Globus pallidus (tissue), 1 donor: ENCODE measurements around the gene GPR137B.
"Not testable (repeated sequence)": the region's sequence is repeated elsewhere in the genome, so short reads cannot be mapped to it uniquely, and the experiment has no call there.

Source experiments
- DNase-seq: peaks from one replicate; pipeline ENCODE4 v3.0.0-alpha.2; 2015; ENCODE audit warnings: low spot score

The GPR137B gene

GRCh38 chr1:236142253-236143103, at the start of gene GPR137B:
GPR137B (plus strand) TSS chr1:236142539; CDS start chr1:236142623, 84 bp downstream.
- peak; percentile 65 for DNase-seq

- no peak for DNase-seq
These were observed 49.4 kb upstream of the GPR137B start for GRCh38 chr1:236092899-236093298.

GRCh38 chr1:236095705-236096520, 46.4 kb upstream of the GPR137B start:
- DNase-seq = no peak

- not testable (repeated sequence) for DNase-seq
These were observed 45.5 kb upstream of the GPR137B start for GRCh38 chr1:236096660-236097482.

GRCh38 chr1:236098267-236098666, 44.1 kb upstream of the GPR137B start:
- no peak for DNase-seq

GRCh38 chr1:236099355-236099974, 42.9 kb upstream of the GPR137B start:
- DNase-seq = no peak

- DNase-seq = no peak
These were observed 41.5 kb upstream of the GPR137B start for GRCh38 chr1:236100799-236101198.

GRCh38 chr1:236101233-236102200, 40.8 kb upstream of the GPR137B start:
- DNase-seq = no peak

GRCh38 chr1:236102611-236103010, 39.7 kb upstream of the GPR137B start:
- DNase-seq = no peak

GRCh38 chr1:236103059-236103458, 39.3 kb upstream of the GPR137B start:
- DNase-seq = no peak

- DNase-seq = peak; percentile 50
These were observed 38.6 kb upstream of the GPR137B start for GRCh38 chr1:236103646-236104218.

GRCh38 chr1:236107121-236107907, 35.0 kb upstream of the GPR137B start:
- no peak for DNase-seq

GRCh38 chr1:236108027-236108648, 34.2 kb upstream of the GPR137B start:
- DNase-seq = no peak

GRCh38 chr1:236110137-236110536, 32.2 kb upstream of the GPR137B start:
- DNase-seq = no peak

- DNase-seq = no peak
These were observed 30.6 kb upstream of the GPR137B start for GRCh38 chr1:236111527-236112331.

- DNase-seq = no peak
These were observed 30.1 kb upstream of the GPR137B start for GRCh38 chr1:236112332-236112627.

- DNase-seq = no peak
These were observed 28.9 kb upstream of the GPR137B start for GRCh38 chr1:236113324-236114032.
